HG02981 (cell line): ENCODE results near the gene PXK.

Experiments used
- ATAC-seq: cut with Tn5 transposase; IDR thresholded peaks from one replicate; pipeline ENCODE4 v1.9.1; 2021; ENCODE audit warnings: mild to moderate bottlenecking, moderate library complexity; ENCODE audit not compliant: unreplicated experiment

Gene PXK

GRCh38 chr3:58459160-58459559, 126.5 kb downstream of the PXK start:
- ATAC-seq, result no peak

- ATAC-seq, result no peak
Measured at GRCh38 chr3:58462829-58463180, 130.1 kb downstream of the PXK start.

- peak; percentile 76 for ATAC-seq
Measured at GRCh38 chr3:58463181-58463941, 130.7 kb downstream of the PXK start.

GRCh38 chr3:58463942-58464271, 131.2 kb downstream of the PXK start:
- no peak for ATAC-seq

DNA sequence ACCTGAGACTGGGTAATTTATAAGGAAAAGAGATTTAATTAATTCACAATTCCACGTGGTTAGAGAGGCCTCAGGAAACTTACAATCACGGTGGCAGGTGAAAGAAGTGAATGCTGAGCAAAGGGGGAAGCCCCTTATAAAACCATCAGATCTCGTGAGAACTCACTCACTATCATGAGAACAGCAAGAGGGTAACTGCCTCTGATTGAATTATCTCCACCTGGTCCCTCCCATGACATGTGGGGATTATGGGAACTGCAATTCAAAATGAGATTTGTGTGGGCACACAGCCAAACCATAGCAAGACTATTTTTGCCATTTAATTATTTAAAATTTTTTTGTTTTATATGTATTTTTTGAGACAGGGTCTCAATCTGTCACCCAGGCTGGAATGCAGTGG, 132.2 kb downstream of the PXK start:
- no peak for ATAC-seq

GRCh38 chr3:58466899-58467563, 134.3 kb downstream of the PXK start:
- ATAC-seq, result no peak

- ATAC-seq, result no peak
Measured at GRCh38 chr3:58469096-58469495, 136.4 kb downstream of the PXK start.

GRCh38 chr3:58470363-58471024, 137.8 kb downstream of the PXK start:
- ATAC-seq, result no peak

DNA sequence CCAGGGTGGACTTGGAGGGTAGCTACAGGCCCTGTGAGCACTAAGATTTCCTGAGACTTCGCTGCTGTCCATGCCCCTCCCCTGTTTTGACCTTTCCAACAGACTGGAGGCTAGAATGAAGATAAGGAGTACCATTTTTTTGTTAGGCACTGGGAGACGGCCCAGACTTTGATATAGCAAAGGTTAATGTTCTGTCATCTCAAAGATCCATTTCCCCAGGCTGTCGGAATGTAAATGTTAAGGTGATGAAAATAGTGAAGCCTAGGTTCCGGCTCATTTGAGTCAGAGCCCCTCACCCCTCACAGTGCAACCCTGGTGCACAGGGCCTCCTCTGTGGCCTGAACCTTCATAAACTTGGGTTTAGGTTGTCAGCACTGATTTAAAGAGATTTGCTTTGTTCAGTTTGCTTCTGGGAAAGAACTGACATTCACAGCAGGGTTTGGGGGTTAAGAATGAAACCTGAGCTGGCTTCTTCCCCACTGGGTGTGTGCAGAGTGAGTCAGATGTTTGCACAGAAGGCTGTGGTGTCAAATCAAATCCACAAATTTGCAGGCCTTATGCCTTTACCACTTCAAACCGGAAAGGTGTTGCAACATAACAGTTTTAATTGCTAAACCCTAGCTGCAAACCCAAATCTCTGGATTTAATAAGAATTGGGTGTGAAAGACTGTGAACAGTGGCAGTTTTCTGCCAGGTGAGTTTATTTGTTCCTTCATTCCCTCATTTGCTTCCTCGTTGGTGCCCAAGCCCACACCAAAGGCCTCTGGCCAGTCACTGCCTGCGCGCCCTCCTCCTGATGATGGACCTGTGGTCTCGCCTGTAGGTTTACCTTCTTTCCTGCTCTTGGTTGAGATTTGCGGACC, 138.6 kb downstream of the PXK start:
- no peak for ATAC-seq

GRCh38 chr3:58473275-58473674, 140.6 kb downstream of the PXK start:
- ATAC-seq, result no peak

GRCh38 chr3:58474348-58474911, 141.7 kb downstream of the PXK start:
- no peak for ATAC-seq

GRCh38 chr3:58474967-58475578, 142.4 kb downstream of the PXK start:
- no peak for ATAC-seq
